GM12878 (cell line): ENCODE results near the gene CREBBP. TPM values are rescaled to one million over a fixed set of nuclear protein-coding genes. Genes with fewer than 3 reads are reported as not detected.

Experiments used
- ATAC-seq: fragments of 200-7000 bp; cut with Tn5 transposase; 3 replicates; pipeline ENCODE4 v1.9.1; 2020; ENCODE audit warnings: mild to moderate bottlenecking, moderate library complexity
- BruUV-seq: library from RNA; stranded (reverse); fragments of 400-500 nt; replicated peaks from 2 replicates; lab custom pipeline; 2021; lab: Mats Ljungman, UMichigan
- CTCF ChIA-PET: fragments of 300-600 bp; sonication (Branson Sonifier 250); formaldehyde crosslinking; extraction: SDS; loops from one replicate; lab custom pipeline; 2021; ENCODE audit warnings: inconsistent platforms; lab: Yijun Ruan, JAX
- POLR2A ChIA-PET: fragments of 350-600 bp; formaldehyde crosslinking; extraction: SDS; loops from one replicate; lab custom pipeline; 2021; ENCODE audit warnings: inconsistent platforms; lab: Charles Lee
- RAD21 ChIA-PET: fragments of 300-600 bp; sonication (Branson Sonifier 250); formaldehyde crosslinking; loops from one replicate; lab custom pipeline; 2023; ENCODE audit warnings: antibody characterized with exemption; ENCODE audit not compliant: unreplicated experiment; lab: Charles Lee
- SMC1A ChIA-PET: fragments of 300-600 bp; sonication (Branson Sonifier 250); formaldehyde crosslinking; loops from one replicate; lab custom pipeline; 2023; ENCODE audit not compliant: unreplicated experiment, uncharacterized antibody; lab: Charles Lee
- DNase-seq: peaks from one replicate; pipeline ENCODE4 v3.0.0-alpha.2; 2011; ENCODE audit warnings: low read depth, low spot score
- FAIRE-seq: peaks from 3 replicates; lab custom pipeline; 2011; peaks lifted over from hg19 to GRCh38; lab: Jason Lieb, UNC
- H2AFZ ChIP-seq: 2 replicates; pipeline ENCODE4 v1.6.0; 2011; ENCODE audit warnings: low read depth, low read length, control low read depth; ENCODE audit not compliant: control insufficient read depth
- H3K27ac ChIP-seq: 2 replicates; pipeline ENCODE4 v1.5.1; 2011; ENCODE audit warnings: control low read depth; ENCODE audit not compliant: control insufficient read depth, insufficient read depth
- H3K27me3 ChIP-seq, 2 experiments: replicated peaks in 1 of 2; 2 replicates each; pipeline versions ENCODE4 v1.6.0 to v1.6.1; 2011; ENCODE audit warnings: low read length in 1 of 2; ENCODE audit not compliant: control insufficient read depth in 2 of 2, insufficient read depth in 2 of 2
- H3K36me3 ChIP-seq, 2 experiments: 2 replicates each; pipeline ENCODE4 v1.5.1; 2011; ENCODE audit warnings: low read length in 1 of 2; ENCODE audit not compliant: control insufficient read depth in 2 of 2, insufficient read depth in 2 of 2
- H3K4me1 ChIP-seq: 2 replicates; pipeline ENCODE4 v1.6.1; 2011; ENCODE audit warnings: mild to moderate bottlenecking, low read length, moderate library complexity, mixed read lengths; ENCODE audit not compliant: control insufficient read depth, insufficient read depth
- H3K4me2 ChIP-seq: 2 replicates; pipeline ENCODE4 v1.6.0; 2011; ENCODE audit warnings: control low read depth; ENCODE audit not compliant: control insufficient read depth, insufficient read depth
- H3K4me3 ChIP-seq: fragments of 200-600 bp; sonication (generic); 2 replicates; pipeline ENCODE4 v1.5.1; 2016
- H3K79me2 ChIP-seq: 2 replicates; pipeline ENCODE4 v1.6.0; 2011; ENCODE audit warnings: low read length; ENCODE audit not compliant: control insufficient read depth, insufficient read depth
- H3K9ac ChIP-seq: 2 replicates; pipeline ENCODE4 v1.8.0; 2011; ENCODE audit warnings: low read length, control low read depth, mixed read lengths; ENCODE audit not compliant: control insufficient read depth, insufficient read depth
- H3K9me3 ChIP-seq: replicated peaks from 3 replicates; pipeline ENCODE4 v1.5.1; 2011; ENCODE audit warnings: mild to moderate bottlenecking, low read length; ENCODE audit not compliant: control insufficient read depth, insufficient read depth
- H4K20me1 ChIP-seq: 2 replicates; pipeline ENCODE4 v1.6.0; 2011; ENCODE audit not compliant: control insufficient read depth, insufficient read depth
- ATF2 ChIP-seq: IDR thresholded peaks from 2 replicates; pipeline ENCODE4 v1.6.1; 2012; ENCODE audit warnings: low read length, inconsistent platforms
- ATF7 ChIP-seq: fragments of 450-650 bp; IDR thresholded peaks from 2 replicates; pipeline ENCODE4 v1.6.1; 2016; ENCODE audit warnings: low read depth, mild to moderate bottlenecking
- CEBPZ ChIP-seq: fragments of 150-350 bp; IDR thresholded peaks from 2 replicates; pipeline ENCODE4 v1.6.1; 2016; ENCODE audit warnings: low read depth, low read length
- KDM1A ChIP-seq: fragments of 200-600 bp; sonication (generic); IDR thresholded peaks from 2 replicates; pipeline ENCODE4 v1.6.1; 2016; ENCODE audit warnings: borderline replicate concordance
- PBX3 ChIP-seq: IDR thresholded peaks from 2 replicates; pipeline ENCODE4 v1.6.1; 2011; ENCODE audit warnings: mild to moderate bottlenecking, low read depth, low read length, moderate library complexity; ENCODE audit not compliant: insufficient replicate concordance
- ZBTB11 ChIP-seq: fragments of 450-650 bp; formaldehyde crosslinking; IDR thresholded peaks from 2 replicates; pipeline ENCODE4 v1.5.0; 2022; ENCODE audit warnings: mild to moderate bottlenecking, missing genetic modification characterization
- WGBS: methylation state at CpG from one replicate; pipeline ENCODE4 v1.1.6; 2016; ENCODE audit warnings: low lambda C conversion rate; ENCODE audit not compliant: insufficient replicate concordance, insufficient coverage; ENCODE audit errors: missing lambda C conversion rate; 5-methylcytosine and 5-hydroxymethylcytosine counted together
- in situ Hi-C: fragments of 300-500 bp; cut with MboI; formaldehyde crosslinking; loops from 9 replicates; pipeline ENCODE4 v1.14.3; 2018; ENCODE audit warnings: mixed read lengths
- intact Hi-C: fragments of 100-400 bp; cut with micrococcal nuclease; formaldehyde crosslinking; loops from one replicate; pipeline ENCODE4 v1.14.2; 2022; ENCODE audit not compliant: unreplicated experiment
- polyA plus RNA-seq, 11 experiments: library from polyadenylated mRNA; depleted of rRNA in 4 of 11; unstranded in 6 of 11; stranded (reverse) in 5 of 11; fragments of >200 nt; fragmentation: Nextera tagmentation in 4 of 11; fragmentation: Illumina TruSeq in 1 of 11; extraction: Ambion mirVana in 4 of 11; extraction: Trizol in 1 of 11; gene quantifications; 1 replicate in 1 of 11; 2 replicates in 10 of 11; pipeline versions ENCODE4 v1.2.1 to v1.2.3, GENCODE V29; 2011 to 2016; ENCODE audit warnings: inconsistent platforms in 2 of 11, missing spikeins in 2 of 11, low read depth in 1 of 11
- total RNA-seq, 4 experiments: library from RNA; depleted of rRNA in 3 of 4; stranded (reverse); fragments of >200 nt in 3 of 4; fragmentation: Illumina TruSeq in 1 of 4; extraction: Trizol in 1 of 4; gene quantifications; 2 replicates each; pipeline versions ENCODE4 v1.2.1 to v1.2.3, GENCODE V29; 2013 to 2021

CREBBP gene
- total and polyA plus RNA-seq, 10 of the 15 experiments (the other 5 are each of a cell fraction or from before 2014, with no cell fraction given): 3.4 to 32.7 (median 7.9) TPM

DNA sequence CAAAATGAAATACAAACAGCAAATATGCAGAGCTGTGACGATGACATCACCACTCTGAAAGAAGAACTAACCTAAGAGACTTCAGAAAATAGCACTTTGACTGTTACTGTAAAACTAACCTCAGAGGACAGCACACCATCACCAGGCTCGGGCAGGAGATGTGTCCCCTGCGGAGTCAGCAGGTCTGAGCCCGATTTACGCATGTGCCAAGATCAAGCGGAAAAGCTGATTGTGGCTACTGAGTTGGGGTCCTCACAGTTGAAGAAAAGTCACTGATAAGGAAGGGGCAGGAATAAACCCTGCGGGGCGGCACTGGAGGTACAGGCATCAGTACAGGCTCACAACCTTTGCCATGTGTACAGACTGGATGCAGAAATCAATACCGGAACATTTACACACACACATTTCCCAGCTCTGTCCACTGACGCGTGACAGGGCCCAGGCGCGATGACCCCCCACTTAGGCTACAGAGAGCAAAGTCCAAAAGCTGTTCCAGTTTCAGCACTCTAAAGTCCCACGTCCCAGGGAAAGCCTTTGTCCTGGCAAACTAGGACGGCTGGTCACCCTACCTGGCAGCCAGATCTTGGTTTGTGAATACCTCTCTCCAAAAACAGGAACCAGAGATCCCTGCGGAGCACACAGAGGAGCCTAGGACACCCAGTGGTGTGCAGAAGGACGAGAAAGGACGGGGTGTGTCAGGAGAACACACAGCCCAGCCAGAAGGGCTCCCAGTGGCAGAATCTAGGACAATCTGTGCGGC, 184.7 kb downstream of the CREBBP start:
- ChIA-PET RAD21 (no interaction called here), POLR2A (interaction anchor here (0.5 kb wide), 1 partner anchor 569 kb away, joined by 6 read pairs; no protein-coding TSS in a partner anchor), CTCF (interaction anchor here (0.6 to 0.9 kb wide), 4 partner anchors 31 to 558 kb away, joined by 3 read pairs; no protein-coding TSS in a partner anchor), SMC1A (no interaction called here)
- no peak overlapping the region for H3K4me3 ChIP-seq
- no peaks in the 10 kb centered on the region for H3K27me3 ChIP-seq
- H3K27ac ChIP-seq: no peak overlapping the region
- 84% methylated on average over 19 of the region's 19 CpGs for whole genome bisulfite sequencing
- FAIRE-seq (no peak), DNase-seq (no peak), ATAC-seq (peak; percentile 62)
- intact Hi-C loops (no loop called here), in situ Hi-C loops (no loop called here)
- H3K4me2 ChIP-seq: no peak overlapping the region
- no peaks in the 10 kb centered on the region for H3K9me3 ChIP-seq
- H3K36me3 ChIP-seq: peaks cover 0 to 2% of the 10 kb centered on the region in 2 experiments; a peak in 3 of 4 replicates
- TF ChIP-seq ATF7 (peak; percentile 91), CEBPZ (no peak), KDM1A (no peak), PBX3 (no peak), ZBTB11 (no peak), ATF2 (peak; percentile 75)
- H3K4me1 ChIP-seq: peaks cover 11% of the 10 kb centered on the region
- no peaks in the 10 kb centered on the region for H4K20me1 ChIP-seq
- no peak overlapping the region for H2AFZ ChIP-seq
- no peak overlapping the region for H3K9ac ChIP-seq
- peaks cover 6% of the 10 kb centered on the region for H3K79me2 ChIP-seq
- BruUV-seq: no TSS peak
